ENCODE results near the gene GRID1. TPM values are rescaled to one million over a fixed set of nuclear protein-coding genes. Genes with fewer than 3 reads are reported as not detected.

The GRID1 gene
- total and polyA plus RNA-seq, 10 donors, result 0.06 to 0.42 (median 0.15) TPM; not detected in 4

GRCh38 chr10:86049442-86049841, 317.2 kb downstream of the GRID1 start:
- peaks cover 0 to 6% (median 0%) of the 10 kb centered on the region in 7 donors for H3K27me3 ChIP-seq (replicated peaks in 1 of 7)
- 84 to 97% (median 92%) methylated on average over 4 of the region's 4 CpGs for WGBS, 5 donors
- no peak overlapping the region for H3K4me3 ChIP-seq
- TF ChIP-seq POLR2AphosphoS5 (IDR thresholded peaks at IDR 0.05), result no peak
- TF ChIP-seq CTCF (IDR thresholded peaks at IDR 0.05 in 8 of 11, conservative IDR thresholded peaks at IDR 0.05 in 3 of 11), result no peak
- TF ChIP-seq POLR2A (IDR thresholded peaks at IDR 0.05), result no peak
- DNase-seq, result no peak
- peaks cover 0 to 4% (median 0%) of the 10 kb centered on the region in 8 donors for H3K9me3 ChIP-seq
- intact Hi-C loops (cut with DNase I; ENCODE audit: low total_unique reads), result no loop called here
- no peaks in the 10 kb centered on the region for H3K4me1 ChIP-seq
- no peak overlapping the region for H3K27ac ChIP-seq
- no peaks in the 10 kb centered on the region for H3K36me3 ChIP-seq

GRCh38 chr10:86048973-86049372, 317.6 kb downstream of the GRID1 start:
- intact Hi-C loops (cut with DNase I; ENCODE audit: low total_unique reads), result no loop called here
- Histone ChIP-seq H3K36me3 (no peaks in the 10 kb centered on the region), H3K9me3 (peaks cover 0 to 4% (median 0%) of the 10 kb centered on the region in 8 donors), H3K27me3 (replicated peaks in 1 of 7) (peaks cover 0 to 7% (median 0%) of the 10 kb centered on the region in 7 donors), H3K4me1 (no peaks in the 10 kb centered on the region), H3K4me3 (no peak overlapping the region), H3K27ac (no peak overlapping the region)
- DNase-seq, result no peak
- TF ChIP-seq POLR2AphosphoS5 (IDR thresholded peaks at IDR 0.05) (no peak), POLR2A (IDR thresholded peaks at IDR 0.05) (no peak), CTCF (IDR thresholded peaks at IDR 0.05 in 8 of 11, conservative IDR thresholded peaks at IDR 0.05 in 3 of 11) (no peak)
- WGBS, 5 donors, result 80 to 87% (median 85%) methylated on average over 2 of the region's 2 CpGs

GRCh38 chr10:86048571-86048970, 318.0 kb downstream of the GRID1 start:
- Histone ChIP-seq H3K36me3 (no peaks in the 10 kb centered on the region), H3K4me1 (no peaks in the 10 kb centered on the region), H3K4me3 (no peak overlapping the region), H3K9me3 (peaks cover 0 to 4% (median 0%) of the 10 kb centered on the region in 8 donors), H3K27me3 (replicated peaks in 1 of 7) (peaks cover 0 to 7% (median 0%) of the 10 kb centered on the region in 7 donors), H3K27ac (no peak overlapping the region)
- TF ChIP-seq CTCF (IDR thresholded peaks at IDR 0.05 in 8 of 11, conservative IDR thresholded peaks at IDR 0.05 in 3 of 11) (no peak), POLR2AphosphoS5 (IDR thresholded peaks at IDR 0.05) (no peak), POLR2A (IDR thresholded peaks at IDR 0.05) (no peak)
- intact Hi-C loops (cut with DNase I; ENCODE audit: low total_unique reads), result no loop called here
- DNase-seq, result no peak

GRCh38 chr10:86047588-86047987, 319.0 kb downstream of the GRID1 start:
- Histone ChIP-seq H3K36me3 (no peaks in the 10 kb centered on the region), H3K27me3 (replicated peaks in 1 of 7) (peaks cover 0 to 7% (median 0%) of the 10 kb centered on the region in 7 donors), H3K4me3 (no peak overlapping the region), H3K9me3 (peaks cover 0 to 4% (median 0%) of the 10 kb centered on the region in 8 donors), H3K4me1 (no peaks in the 10 kb centered on the region), H3K27ac (no peak overlapping the region)
- intact Hi-C loops (cut with DNase I; ENCODE audit: low total_unique reads), result no loop called here
- DNase-seq, result no peak
- 45 to 55% (median 49%) methylated on average over 7 of the region's 7 CpGs for WGBS, 5 donors
- TF ChIP-seq POLR2AphosphoS5 (IDR thresholded peaks at IDR 0.05) (no peak), POLR2A (IDR thresholded peaks at IDR 0.05) (no peak), CTCF (IDR thresholded peaks at IDR 0.05 in 8 of 11, conservative IDR thresholded peaks at IDR 0.05 in 3 of 11) (no peak)
